ENCODE measurements around the gene CCDC144A.
"Not testable (repeated sequence)": the region's sequence is repeated elsewhere in the genome, so short reads cannot be mapped to it uniquely, and the experiment has no call there.

GRCh38 chr17:16817940-16818339 lies 127.9 kb downstream of the CCDC144A start:
- not testable (repeated sequence) for TF ChIP-seq CTCF, POLR2A (IDR thresholded peaks at IDR 0.05)

Measured in thyroid gland (tissue), 4 donors.